Stimulated activated CD4-positive, alpha-beta T cell treated with anti-CD3 and anti-CD28 coated beads, Interleukin-4, amount 100 ng/mL, for 24 hours (primary cell): ENCODE results near the gene ZBTB7A.
A peak's percentile ranks its signal among the peaks of the same experiment; 100 is the strongest.

Source experiments
- DNase-seq: peaks from one replicate; pipeline ENCODE4 v3.0.0-alpha.2; 2020

ZBTB7A gene

DNA sequence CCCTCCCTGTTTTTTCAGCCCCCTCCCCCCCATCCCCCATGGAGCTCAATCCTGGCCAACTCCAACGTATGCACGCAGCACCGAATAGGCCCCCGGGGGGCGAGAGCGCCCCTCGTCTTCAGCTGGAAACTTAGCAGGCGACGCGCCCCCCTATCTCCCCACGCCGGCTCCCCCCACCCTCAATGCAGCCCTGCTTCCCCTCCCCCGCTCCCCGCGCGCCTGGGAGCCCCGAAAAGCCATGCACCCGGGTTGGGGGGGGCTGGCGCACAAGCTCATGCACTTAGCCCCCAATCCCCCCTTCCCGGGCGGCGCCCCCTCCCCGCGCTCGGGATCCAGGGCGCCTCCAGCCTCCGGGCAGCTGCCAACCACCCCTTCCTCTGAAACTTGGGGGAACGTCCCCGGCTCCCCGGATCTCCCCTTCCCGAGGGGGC is 508 bp downstream of the ZBTB7A start:
- no peak for DNase-seq

DNA sequence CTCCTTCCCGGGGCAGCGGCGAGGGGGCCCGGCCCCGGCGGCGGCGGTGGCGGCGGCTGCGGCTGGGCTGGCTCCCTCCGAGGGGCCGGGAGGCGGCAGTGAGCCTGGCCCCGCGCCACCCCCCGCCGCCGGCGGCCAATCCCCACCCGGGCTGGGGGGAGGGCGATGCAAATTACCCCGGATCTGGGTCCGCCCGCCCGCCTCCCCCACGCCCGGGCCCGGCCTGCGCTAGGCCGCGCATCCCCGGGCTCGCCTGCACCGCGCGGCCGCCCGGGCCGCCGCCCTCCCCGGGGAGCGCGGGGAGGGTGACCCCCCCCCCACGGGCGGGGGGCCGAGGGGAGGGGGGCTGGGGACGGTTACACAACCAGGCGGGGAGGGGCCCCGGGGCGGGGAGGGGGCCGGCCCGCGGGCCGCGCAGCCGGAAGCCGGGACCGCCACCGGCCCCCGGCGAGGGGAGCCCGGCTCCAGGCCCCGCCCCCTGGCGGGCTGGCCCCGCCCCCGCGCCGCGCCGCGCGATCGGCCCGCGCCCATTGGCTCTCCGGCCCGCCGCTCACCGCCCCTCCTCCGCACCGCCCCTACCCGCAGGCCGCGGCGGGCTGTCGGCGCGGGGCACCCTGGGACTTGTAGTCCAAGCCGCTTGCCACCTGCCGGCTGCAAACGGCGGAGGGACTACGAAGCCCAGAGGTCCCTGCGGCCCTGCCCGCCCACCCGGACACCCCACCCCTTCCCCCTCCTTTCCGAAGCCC is 1.1 kb downstream of the ZBTB7A start:
- peak; percentile 95 for DNase-seq

GRCh38 chr19:4064496-4065260 is 2.0 kb downstream of the ZBTB7A start:
- peak; percentile 40 for DNase-seq

GRCh38 chr19:4064149-4064495 is 2.6 kb downstream of the ZBTB7A start:
- no peak for DNase-seq

DNA sequence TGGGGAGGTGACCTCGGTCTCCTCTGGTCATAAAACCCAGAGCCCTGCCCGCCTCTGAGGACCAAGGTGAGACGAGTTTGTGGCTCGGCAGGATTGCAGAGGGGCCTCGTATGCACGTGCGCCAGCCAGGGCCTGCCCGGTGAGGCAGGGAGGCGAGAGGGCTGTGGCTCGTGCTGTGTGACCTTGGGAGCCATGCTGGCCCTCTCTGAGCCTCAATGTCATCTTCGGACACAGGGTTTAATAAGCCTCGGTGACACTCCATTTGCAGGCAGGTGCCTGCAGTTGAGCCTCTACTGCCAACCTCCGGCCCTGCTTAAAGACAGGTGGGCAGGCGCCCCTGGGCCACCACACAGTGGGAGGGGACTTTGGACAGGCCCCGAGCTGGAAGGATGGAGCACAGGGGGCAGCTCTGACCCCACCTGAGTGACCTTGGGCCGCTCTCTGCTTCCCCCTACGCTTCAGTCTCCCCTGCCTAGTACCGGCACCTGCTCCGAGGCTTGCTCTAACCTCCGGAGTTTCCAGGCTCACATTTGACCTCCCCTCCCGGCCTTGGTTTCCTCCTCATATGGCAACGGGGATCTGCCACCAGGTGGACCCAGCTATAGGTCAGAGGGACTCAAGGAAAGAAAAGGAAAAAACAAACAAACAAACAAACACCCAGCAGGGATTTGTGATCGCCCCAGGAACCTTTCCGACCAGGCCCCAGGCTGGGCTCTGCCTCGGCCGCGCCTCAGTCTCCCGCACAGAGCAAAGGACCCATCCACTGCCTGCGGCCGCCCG is 3.1 kb downstream of the ZBTB7A start:
- DNase-seq, result no peak

DNA sequence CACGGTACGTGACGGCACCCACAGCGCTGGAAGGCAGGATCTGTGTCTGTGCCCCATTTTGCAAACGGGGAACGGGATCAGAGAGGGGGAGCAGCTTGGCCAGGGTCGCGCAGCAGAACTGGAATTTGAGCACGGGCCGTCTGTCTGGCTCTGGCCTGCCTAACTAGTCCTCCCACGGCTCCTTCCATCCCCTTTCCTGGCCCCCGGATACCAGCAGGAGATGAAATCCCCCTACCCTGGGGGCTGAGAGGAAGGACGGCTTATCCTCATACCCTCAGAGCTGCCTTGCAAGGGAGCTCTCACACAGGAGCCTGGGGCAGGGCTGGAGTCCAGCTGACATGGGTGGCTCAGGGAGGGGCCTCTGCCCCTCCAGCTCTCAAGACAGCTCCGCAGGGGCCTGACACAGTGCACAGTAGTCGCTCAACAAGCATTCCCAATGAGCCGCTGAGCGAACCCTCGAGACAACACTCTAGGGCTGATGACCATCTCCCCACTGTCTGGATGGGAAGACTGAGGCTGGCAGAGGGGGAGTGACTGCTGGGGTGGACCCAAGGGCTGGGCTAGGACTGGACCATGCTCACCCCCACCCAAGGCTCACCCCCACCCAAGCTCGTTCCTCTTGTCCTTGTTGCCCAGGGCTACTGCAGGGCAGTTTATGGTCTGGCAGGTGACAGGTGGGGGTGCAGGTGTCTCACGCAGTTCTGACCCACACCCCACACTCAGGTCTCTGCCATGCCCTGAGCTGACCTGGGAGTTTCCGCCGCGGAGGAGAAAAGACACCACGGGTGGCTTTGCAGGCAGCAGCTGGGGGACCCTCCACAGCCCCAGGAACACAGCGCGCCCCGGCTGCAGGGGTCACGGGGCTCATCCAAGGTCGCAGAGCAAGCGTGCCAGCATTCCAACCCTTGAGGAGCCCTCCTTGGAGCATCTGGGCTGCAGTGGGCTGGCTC is 4.0 kb downstream of the ZBTB7A start:
- no peak for DNase-seq

DNA sequence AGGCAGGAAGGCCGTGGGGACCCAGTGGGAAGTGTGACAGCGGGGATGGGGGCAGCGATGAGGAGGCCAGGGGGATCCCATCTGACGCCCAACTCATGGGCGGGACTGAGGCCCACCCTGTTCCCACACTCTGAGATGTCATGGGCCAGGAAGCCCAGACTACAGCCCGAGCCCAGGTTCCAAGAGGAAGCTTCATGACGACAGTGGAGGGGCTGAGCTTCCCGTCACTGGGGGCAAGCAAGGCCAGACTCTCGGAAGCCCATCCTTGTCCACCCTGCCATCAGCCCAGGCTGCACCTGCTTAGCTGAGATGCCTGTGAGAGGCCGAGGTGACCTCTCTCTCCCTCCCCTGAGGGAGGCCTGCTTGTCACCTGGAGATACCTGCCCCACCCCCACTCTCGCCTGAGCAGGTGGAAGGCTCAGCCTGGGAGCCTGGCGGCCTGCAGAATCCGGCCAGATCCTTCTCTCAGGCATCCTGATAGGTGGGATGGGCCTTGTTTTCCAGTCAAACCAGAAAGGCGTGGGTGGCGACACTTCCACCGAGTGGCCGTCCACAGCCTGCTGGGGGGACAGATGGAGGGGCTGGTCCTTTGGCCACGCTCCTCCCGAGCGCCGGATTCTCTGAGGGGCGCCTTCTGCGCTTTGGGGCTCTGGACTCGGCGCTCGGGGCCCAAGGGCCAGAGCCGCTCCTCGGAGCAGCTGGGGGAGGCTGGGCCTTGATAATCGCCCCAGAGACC is 4.8 kb downstream of the ZBTB7A start:
- no peak for DNase-seq

DNA sequence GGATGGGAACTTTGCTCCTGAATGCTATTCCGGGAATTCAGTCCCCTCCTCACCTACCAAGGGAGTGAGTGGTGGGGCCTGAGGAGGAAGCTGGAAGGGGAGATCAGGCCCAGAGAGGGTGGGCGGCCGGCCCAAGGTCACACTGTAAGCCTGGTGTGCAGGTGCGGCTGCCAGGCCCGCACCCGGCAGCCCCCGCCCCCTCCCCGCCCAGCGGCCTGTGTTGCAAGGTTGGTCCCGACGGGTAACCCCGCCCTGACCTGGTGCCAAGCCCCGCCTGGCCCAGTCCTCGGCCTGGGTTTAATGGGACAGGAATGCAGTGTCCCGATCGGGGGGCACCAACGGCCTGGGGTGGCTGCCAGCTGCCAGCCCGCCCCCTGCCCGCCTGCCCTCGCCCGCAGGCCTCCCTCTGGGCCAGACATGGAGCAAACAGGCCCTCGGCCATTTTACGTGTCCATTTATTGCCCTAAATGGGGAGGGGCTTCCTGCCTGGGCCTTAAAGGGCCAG is 5.5 kb downstream of the ZBTB7A start:
- no peak for DNase-seq

DNA sequence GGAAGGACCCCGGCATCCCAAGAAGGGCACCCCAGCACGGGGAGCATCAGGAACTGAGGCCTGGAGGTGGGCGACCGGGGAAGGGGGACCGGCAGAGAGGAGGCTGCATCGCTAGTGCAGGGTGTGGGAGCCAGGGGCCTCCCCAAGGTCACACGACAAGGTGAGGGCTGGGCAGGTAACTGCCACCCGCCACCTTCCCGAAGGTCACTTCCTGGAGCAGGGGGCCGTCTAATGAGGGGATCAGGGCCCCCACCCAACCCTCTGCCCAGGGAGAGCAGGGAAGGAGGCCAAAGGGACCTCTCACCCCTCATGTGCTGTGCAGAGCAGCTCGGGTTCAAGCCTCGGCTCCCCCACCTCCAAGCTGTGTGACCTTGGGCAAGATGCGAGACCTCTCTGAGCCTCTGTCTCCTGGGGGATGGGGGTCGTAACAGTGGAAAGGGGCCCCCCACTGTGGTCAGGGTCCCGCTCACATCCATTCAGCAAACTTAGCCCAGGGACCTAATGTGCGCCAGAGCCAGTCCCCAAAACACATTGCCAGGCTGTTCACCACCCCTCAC is 6.0 kb downstream of the ZBTB7A start:
- no peak for DNase-seq

- DNase-seq, result peak; percentile 58
Measured at GRCh38 chr19:4059891-4060620, 6.6 kb downstream of the ZBTB7A start.

DNA sequence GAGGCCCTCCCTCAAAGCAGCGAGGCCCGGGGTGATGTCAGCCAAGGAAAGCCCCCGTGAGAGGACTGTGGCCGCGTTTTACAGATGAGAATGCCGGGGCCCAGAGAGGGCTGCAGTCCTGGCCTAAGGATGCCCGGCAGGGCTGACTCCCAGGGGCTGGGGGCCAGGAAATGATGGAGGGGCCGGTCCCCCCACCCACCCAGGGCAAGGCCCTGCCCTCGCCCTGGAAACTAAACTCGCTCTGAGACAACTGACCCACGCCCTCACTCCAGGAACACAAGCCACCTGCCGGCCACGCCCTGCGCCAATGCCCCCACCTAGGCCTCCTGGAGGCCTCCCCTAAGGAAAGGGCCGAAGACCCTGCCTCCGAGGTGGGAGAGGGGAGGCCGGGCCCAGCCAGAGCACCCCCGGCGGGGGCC is 7.2 kb downstream of the ZBTB7A start:
- no peak for DNase-seq

DNA sequence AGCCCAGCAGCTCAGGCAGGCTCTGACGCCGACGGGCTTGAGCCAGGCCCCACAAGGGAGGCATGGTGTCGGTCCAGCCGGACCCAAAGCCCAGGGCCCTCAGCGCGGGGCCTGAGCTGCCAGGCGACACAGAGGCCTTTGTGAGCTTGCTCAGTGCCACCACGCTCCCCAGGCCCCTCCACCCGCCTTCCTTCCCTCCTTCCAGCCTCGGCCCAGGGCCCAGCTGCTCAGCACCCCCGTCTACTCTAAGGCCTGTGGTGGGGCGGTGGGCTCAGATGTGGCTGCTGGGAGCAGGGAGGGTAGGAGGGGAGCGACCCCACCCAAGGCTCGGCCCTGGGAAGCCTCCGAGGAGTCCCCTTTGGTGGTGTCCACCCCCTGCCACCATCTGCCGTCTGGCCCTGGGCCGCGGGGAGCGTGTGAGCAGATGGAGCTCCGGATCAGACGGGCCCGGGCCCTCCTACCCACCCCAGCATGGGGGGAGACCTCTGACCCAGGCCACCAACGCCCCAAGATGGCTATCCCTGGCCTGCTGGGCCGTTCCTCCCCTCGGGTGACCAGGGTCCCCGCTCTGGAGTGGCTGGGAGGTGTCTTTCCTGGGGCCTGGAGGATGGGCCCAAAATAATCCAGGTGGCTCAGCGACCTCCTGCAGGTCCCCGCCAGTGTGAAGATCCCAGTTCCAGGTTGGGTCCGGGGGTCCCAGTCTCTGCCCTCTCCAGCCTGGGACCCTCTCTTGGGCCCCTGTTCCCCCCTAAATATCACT is 7.8 kb downstream of the ZBTB7A start:
- no peak for DNase-seq

DNA sequence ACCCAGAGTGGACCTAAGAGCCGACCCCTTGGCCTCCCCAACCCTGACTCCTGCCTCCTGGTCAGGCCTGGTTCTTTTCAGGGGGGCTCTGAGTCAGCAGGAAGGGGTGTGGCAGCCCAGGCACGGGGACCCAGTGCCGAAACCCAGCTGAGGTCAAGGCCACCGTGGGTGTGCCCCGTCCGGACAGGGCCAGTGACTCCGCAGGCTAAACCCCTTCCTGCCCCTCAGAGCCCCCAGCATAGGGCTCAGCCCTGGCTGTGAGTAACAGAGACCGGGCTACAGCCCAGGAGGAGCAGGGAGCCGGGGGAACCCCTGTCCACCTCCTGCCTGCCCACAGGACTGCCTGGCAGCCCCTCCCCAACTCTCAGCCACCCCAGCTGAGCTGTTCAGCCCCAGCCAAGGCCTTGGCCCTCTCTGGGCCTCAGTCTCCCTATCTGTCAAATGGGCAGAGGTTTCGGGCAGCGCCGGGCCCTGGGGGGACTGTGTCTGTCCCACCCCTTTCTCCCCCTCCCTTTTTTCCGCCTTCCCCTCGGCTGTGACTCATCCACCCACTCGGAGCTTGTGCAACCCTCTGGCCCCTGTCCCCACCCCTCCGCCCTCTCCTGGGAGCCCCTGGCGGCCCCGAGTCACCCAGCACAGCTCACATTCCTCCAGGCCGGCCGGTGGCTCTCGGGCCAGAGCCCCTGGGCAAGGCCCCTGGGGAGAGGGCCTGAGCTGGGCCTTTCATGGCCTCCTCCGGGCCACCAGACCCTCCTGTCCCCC is 8.6 kb downstream of the ZBTB7A start:
- peak; percentile 67 for DNase-seq

- DNase-seq, result no peak
Measured at GRCh38 chr19:4055209-4055552, 11.5 kb downstream of the ZBTB7A start.

- no peak for DNase-seq
Measured at GRCh38 chr19:4054441-4055208, 12.1 kb downstream of the ZBTB7A start.

- DNase-seq, result no peak
Measured at GRCh38 chr19:4053423-4054324, 13.0 kb downstream of the ZBTB7A start.

DNA sequence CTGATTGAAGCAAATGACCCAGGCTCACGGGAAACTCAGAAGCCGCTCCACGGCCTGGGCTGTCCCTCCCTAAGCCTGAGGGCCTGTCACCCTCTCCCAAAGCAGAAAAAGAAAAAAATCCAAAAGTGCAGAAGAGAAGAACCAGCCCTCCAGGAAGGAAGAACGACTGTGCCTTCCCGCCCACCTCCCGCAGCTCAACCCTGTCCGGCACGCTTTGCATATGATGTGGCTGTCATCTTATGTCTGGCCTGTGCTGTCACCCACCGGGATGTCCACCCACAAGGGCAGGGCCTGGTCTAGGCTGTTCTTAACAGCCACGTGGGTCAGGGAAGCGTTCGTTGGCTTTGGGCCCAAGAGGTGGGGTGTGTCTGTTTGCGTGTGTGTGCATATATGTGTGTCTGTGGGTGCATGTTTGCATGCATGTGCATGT is 13.7 kb downstream of the ZBTB7A start:
- no peak for DNase-seq
